HEK293 (cell line): ENCODE measurements around the gene ARHGAP5.

Experiments used
- GLI4 ChIP-seq: fragments of 450-650 bp; formaldehyde crosslinking; IDR thresholded peaks from 2 replicates; pipeline ENCODE4 v1.5.1; 2016; ENCODE audit warnings: missing biosample characterization, missing genetic modification characterization
- HIC1 ChIP-seq: fragments of 450-650 bp; formaldehyde crosslinking; IDR thresholded peaks from 2 replicates; pipeline ENCODE4 v1.5.1; 2016; ENCODE audit warnings: missing biosample characterization, missing genetic modification characterization
- HOXA7 ChIP-seq: sonication (generic); formaldehyde crosslinking; IDR thresholded peaks from 2 replicates; pipeline ENCODE4 v1.8.1; 2022; ENCODE audit warnings: missing genetic modification reagents, borderline replicate concordance
- IKZF3 ChIP-seq: fragments of 450-650 bp; IDR thresholded peaks from 2 replicates; pipeline ENCODE4 v1.5.0; 2018; ENCODE audit warnings: missing biosample characterization, mild to moderate bottlenecking, missing genetic modification characterization, moderate library complexity
- KLF16 ChIP-seq: fragments of 450-650 bp; formaldehyde crosslinking; IDR thresholded peaks from 2 replicates; pipeline ENCODE4 v1.5.1; 2017; ENCODE audit warnings: missing biosample characterization, missing genetic modification characterization
- PRDM2 ChIP-seq: fragments of 450-650 bp; formaldehyde crosslinking; IDR thresholded peaks from 2 replicates; pipeline ENCODE4 v1.5.1; 2016; ENCODE audit warnings: missing biosample characterization, missing genetic modification characterization, borderline replicate concordance
- REPIN1 ChIP-seq: fragments of 450-650 bp; formaldehyde crosslinking; IDR thresholded peaks from 2 replicates; pipeline ENCODE4 v1.5.1; 2017; ENCODE audit warnings: missing biosample characterization, missing genetic modification characterization, low read depth
- SALL2 ChIP-seq: fragments of 450-650 bp; formaldehyde crosslinking; IDR thresholded peaks from 2 replicates; pipeline ENCODE4 v1.5.0; 2017; ENCODE audit warnings: missing biosample characterization, mild to moderate bottlenecking, missing genetic modification characterization, borderline replicate concordance
- ZIC2 ChIP-seq: fragments of 450-650 bp; formaldehyde crosslinking; IDR thresholded peaks from 2 replicates; pipeline ENCODE4 v1.5.1; 2016; ENCODE audit warnings: missing biosample characterization, missing genetic modification characterization
- ZNF2 ChIP-seq: fragments of 450-650 bp; formaldehyde crosslinking; IDR thresholded peaks from 2 replicates; pipeline ENCODE4 v1.5.1; 2016; ENCODE audit warnings: missing biosample characterization, missing genetic modification characterization
- ZNF274 ChIP-seq, 2 experiments: fragments of 200-500 bp in 1 of 2; fragments of 450-650 bp in 1 of 2; sonication (Bioruptor generic) in 1 of 2; formaldehyde crosslinking in 1 of 2; IDR thresholded peaks; 2 replicates each; pipeline versions ENCODE4 v1.5.1 to v1.6.1; 2014 to 2016; ENCODE audit warnings: borderline replicate concordance in 1 of 2, inconsistent platforms in 1 of 2, low read length in 1 of 2, missing biosample characterization in 1 of 2, missing genetic modification characterization in 1 of 2
- ZNF350 ChIP-seq: fragments of 450-650 bp; formaldehyde crosslinking; IDR thresholded peaks from 2 replicates; pipeline ENCODE4 v1.5.0; 2017; ENCODE audit warnings: missing biosample characterization, mild to moderate bottlenecking, missing genetic modification characterization
- ZNF398 ChIP-seq: fragments of 450-650 bp; formaldehyde crosslinking; IDR thresholded peaks from 2 replicates; pipeline ENCODE4 v1.5.1; 2017; ENCODE audit warnings: missing biosample characterization, missing genetic modification characterization
- ZNF518A ChIP-seq: fragments of 450-650 bp; formaldehyde crosslinking; conservative IDR thresholded peaks from 2 replicates; pipeline ENCODE4 v1.5.1; 2016; ENCODE audit warnings: low read depth, missing biosample characterization, missing genetic modification characterization
- ZNF626 ChIP-seq: fragments of 450-650 bp; sonication (Bioruptor Pico); formaldehyde crosslinking; IDR thresholded peaks from 2 replicates; pipeline ENCODE4 v1.5.1; 2018; ENCODE audit warnings: missing biosample characterization, missing genetic modification characterization, inconsistent platforms
- ZNF658 ChIP-seq: fragments of 450-650 bp; formaldehyde crosslinking; IDR thresholded peaks from 2 replicates; pipeline ENCODE4; 2016; ENCODE audit warnings: missing biosample characterization, missing genetic modification characterization
- ZNF707 ChIP-seq: fragments of 450-650 bp; formaldehyde crosslinking; IDR thresholded peaks from 2 replicates; pipeline ENCODE4 v1.5.1; 2016; ENCODE audit warnings: missing biosample characterization, missing genetic modification characterization
- ZNF768 ChIP-seq: fragments of 450-650 bp; formaldehyde crosslinking; IDR thresholded peaks from 2 replicates; pipeline ENCODE4 v1.5.1; 2018; ENCODE audit warnings: missing biosample characterization, mild to moderate bottlenecking, missing genetic modification characterization
- ZNF792 ChIP-seq: fragments of 450-650 bp; formaldehyde crosslinking; IDR thresholded peaks from 2 replicates; pipeline ENCODE4 v1.5.1; 2016; ENCODE audit warnings: missing biosample characterization, missing genetic modification characterization
- ZSCAN23 ChIP-seq: fragments of 450-650 bp; formaldehyde crosslinking; IDR thresholded peaks from 2 replicates; pipeline ENCODE4 v1.5.1; 2016; ENCODE audit warnings: missing biosample characterization, missing genetic modification characterization

Gene ARHGAP5

DNA sequence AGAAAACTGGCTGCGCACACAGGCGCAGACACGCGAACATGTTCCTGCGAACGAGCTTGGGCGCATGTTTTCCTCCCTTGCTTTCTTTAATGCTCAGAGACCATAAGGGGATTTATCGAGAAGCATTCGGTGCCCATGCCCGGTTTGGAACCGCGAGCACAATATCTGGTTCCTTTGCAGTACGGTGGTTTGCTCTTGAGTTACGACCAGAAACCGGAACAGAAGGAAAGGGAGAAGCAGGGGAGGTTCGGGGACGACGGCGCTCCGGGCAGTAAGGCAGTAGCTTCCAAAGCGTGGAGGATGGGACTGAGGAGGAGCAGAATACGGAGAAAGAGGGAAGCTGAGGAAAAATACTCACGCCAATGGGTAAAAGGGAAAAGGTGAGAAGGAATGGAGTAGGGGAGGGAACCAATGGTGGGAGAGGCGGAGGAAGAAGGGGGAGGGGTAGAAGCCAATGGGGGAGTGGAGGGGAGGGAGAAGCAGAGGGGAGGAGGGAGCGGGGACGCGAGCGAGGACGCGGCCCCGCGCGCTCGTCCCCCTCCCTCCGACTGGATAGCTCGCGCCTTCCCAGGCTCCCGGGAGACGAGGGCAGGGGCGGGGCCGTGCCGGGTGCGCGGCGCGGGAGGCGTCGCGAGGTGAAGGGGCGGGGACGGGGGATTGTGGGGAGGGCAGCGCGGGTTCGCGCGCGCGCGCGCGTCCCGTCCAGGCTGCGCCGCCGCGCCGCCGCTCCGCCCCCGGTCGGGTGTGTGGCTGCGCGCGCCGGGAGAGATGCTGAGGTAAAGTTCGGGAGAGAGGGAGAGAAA, 625 bp upstream of the ARHGAP5 start (continued):
- TF ChIP-seq HIC1 (tag by site-specific recombination) (no peak), KLF16 (tag by site-specific recombination) (peak; percentile 92), HOXA7 (CRISPR knock-in tag) (no peak), REPIN1 (tag by site-specific recombination) (peak; percentile 11; the same call in 1 of the 2 replicates), ZNF518A (tag by site-specific recombination) (no peak; the same call in 1 of the 2 replicates), ZNF658 (tag by site-specific recombination) (no peak), ZNF2 (tag by site-specific recombination) (peak; percentile 93), SALL2 (tag by site-specific recombination) (no peak), ZNF350 (no peak), IKZF3 (tag by site-specific recombination) (peak; percentile 88), ZNF398 (tag by site-specific recombination) (peak; percentile 99), ZNF792 (tag by site-specific recombination) (no peak), ZIC2 (tag by site-specific recombination) (no peak), ZNF768 (tag by site-specific recombination) (no peak), ZSCAN23 (no peak), ZNF274 (IDR thresholded peaks at IDR 0.05; ENCODE audit: low read length) (no peak), ZNF274 (tag by site-specific recombination; IDR thresholded peaks at IDR 0.05; ENCODE audit: borderline replicate concordance) (no peak), GLI4 (tag by site-specific recombination) (0 out of 2 replicates have a peak, but pooled peaks have one; percentile 38), ZNF707 (tag by site-specific recombination) (no peak), PRDM2 (tag by site-specific recombination) (no peak), ZNF626 (tag by site-specific recombination) (no peak)
